Mesodermal cell (in vitro differentiated cells): ENCODE data around the gene RBM19.
A peak's percentile ranks its signal among the peaks of the same experiment; 100 is the strongest.

Experiments used
- H3K27ac ChIP-seq: 2 replicates; pipeline ENCODE4 v1.7.0; 2013; ENCODE audit warnings: mild to moderate bottlenecking, low read depth, low read length, moderate library complexity; ENCODE audit not compliant: severe bottlenecking
- H3K36me3 ChIP-seq: 2 replicates; pipeline ENCODE4 v1.7.1; 2013; ENCODE audit warnings: mild to moderate bottlenecking, low read length, moderate library complexity; ENCODE audit not compliant: control insufficient read depth, insufficient read depth
- H3K4me1 ChIP-seq: one replicate; pipeline ENCODE4 v1.7.1; 2013; ENCODE audit warnings: mild to moderate bottlenecking, low read length; ENCODE audit not compliant: insufficient read depth, control insufficient read depth, poor library complexity, severe bottlenecking
- H3K4me3 ChIP-seq: 2 replicates; pipeline ENCODE4 v1.7.0; 2013; ENCODE audit warnings: low read length, control low read depth, mild to moderate bottlenecking; ENCODE audit not compliant: insufficient read depth, poor library complexity, severe bottlenecking; ENCODE audit errors: extremely low read depth
- H3K9me3 ChIP-seq: 2 replicates; pipeline ENCODE4 v1.7.1; 2013; ENCODE audit warnings: mild to moderate bottlenecking, low read length, moderate library complexity; ENCODE audit not compliant: control insufficient read depth
- WGBS, 2 experiments: methylation state at CpG; one replicate each; pipeline ENCODE4 v1.1.5; 2013; ENCODE audit warnings: missing lambda C conversion rate in 2 of 2; ENCODE audit not compliant: insufficient coverage in 2 of 2; 5-methylcytosine and 5-hydroxymethylcytosine counted together

RBM19 gene

GRCh38 chr12:113880326-113880725, 85.8 kb downstream of the RBM19 start:
- no peak overlapping the region for H3K4me3 ChIP-seq

DNA sequence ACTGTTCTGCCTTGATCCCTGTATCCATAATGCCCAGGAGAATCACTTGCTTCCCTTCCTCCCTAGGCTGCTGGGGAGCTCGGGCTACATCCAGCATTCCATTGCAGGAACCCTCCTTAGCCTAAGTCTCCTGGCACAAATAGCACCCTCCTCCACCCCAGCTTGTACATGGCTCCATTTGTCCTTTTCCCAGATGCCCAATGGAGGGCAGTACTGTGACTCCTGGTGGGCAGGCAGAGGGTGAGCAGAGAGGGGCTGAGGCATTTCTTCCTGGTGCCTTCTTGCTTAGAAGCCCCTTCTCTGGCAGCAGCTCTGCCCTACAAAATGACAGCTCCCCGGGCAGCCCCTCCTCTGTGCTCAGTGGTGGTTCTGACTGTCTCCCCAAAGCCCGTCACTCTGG, 86.5 kb downstream of the RBM19 start:
- peaks cover 5% of the 10 kb centered on the region for H3K9me3 ChIP-seq
- peaks cover 19% of the 10 kb centered on the region for H3K36me3 ChIP-seq
- H3K4me3 ChIP-seq: no peak overlapping the region
- no peaks in the 10 kb centered on the region for H3K4me1 ChIP-seq
- no peak overlapping the region for H3K27ac ChIP-seq
- whole genome bisulfite sequencing, 2 experiments: 89% methylated on average over 1 of the region's 3 CpGs; no CpG with 5 or more reads in 1 of the 2 experiments

More at GRCh38 chr12:113880326-113880725, 85.8 kb downstream of the RBM19 start:
- H3K36me3 ChIP-seq: peaks cover 21% of the 10 kb centered on the region
- H3K27ac ChIP-seq: no peak overlapping the region
- H3K4me1 ChIP-seq: no peaks in the 10 kb centered on the region
- 89 to 92% methylated on average over 11 of the region's 11 CpGs for WGBS, 2 experiments
- peaks cover 7% of the 10 kb centered on the region for H3K9me3 ChIP-seq

- whole genome bisulfite sequencing, 2 experiments: 71 to 100% methylated on average over 1 to 3 of the region's 5 CpGs
- Histone ChIP-seq H3K27ac (no peak overlapping the region), H3K9me3 (no peaks in the 10 kb centered on the region), H3K4me1 (no peaks in the 10 kb centered on the region), H3K36me3 (peaks cover 22% of the 10 kb centered on the region), H3K4me3 (no peak overlapping the region)
Observed at GRCh38 chr12:113877607-113878006, 88.5 kb downstream of the RBM19 start.

GRCh38 chr12:113876160-113876559, 90.0 kb downstream of the RBM19 start:
- H3K27ac ChIP-seq: peak overlapping the region; percentile 70
- no CpG with 5 or more reads among the region's 2 CpGs for WGBS, 2 experiments
- no peaks in the 10 kb centered on the region for H3K9me3 ChIP-seq

DNA sequence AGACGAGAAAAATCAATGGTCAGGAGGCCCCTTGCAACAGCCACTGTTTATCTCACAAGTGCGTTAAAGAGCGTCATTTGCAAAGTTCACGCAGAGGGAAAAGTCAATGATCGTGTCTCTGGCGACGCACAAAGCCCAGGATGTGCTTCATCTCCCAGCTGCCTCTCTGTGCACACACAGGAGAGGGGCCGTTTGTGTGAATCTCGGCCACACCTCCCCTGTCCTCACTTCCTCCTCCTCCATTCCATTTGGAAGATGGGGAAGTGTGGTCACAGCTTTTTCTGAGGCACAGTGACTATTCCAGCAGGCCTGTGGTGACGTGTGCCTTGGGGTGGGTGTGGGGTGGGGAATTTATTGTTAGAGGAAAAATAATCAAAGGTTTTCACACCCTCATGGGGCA, 90.4 kb downstream of the RBM19 start:
- Histone ChIP-seq H3K4me3 (no peak overlapping the region), H3K4me1 (no peaks in the 10 kb centered on the region), H3K9me3 (no peaks in the 10 kb centered on the region), H3K27ac (peak overlapping the region; percentile 70), H3K36me3 (peaks cover 25% of the 10 kb centered on the region)
- 91 to 92% methylated on average over 7 of the region's 10 CpGs for WGBS, 2 experiments

More at GRCh38 chr12:113876160-113876559, 90.0 kb downstream of the RBM19 start:
- no peak overlapping the region for H3K4me3 ChIP-seq
- H3K4me1 ChIP-seq: no peaks in the 10 kb centered on the region
- H3K36me3 ChIP-seq: peaks cover 25% of the 10 kb centered on the region

- no peak overlapping the region for H3K4me3 ChIP-seq
- H3K36me3 ChIP-seq: peaks cover 25% of the 10 kb centered on the region
- H3K9me3 ChIP-seq: no peaks in the 10 kb centered on the region
- peak overlapping the region; percentile 70 for H3K27ac ChIP-seq
- 93 to 94% methylated on average over 15 to 18 of the region's 18 CpGs for WGBS, 2 experiments
- no peaks in the 10 kb centered on the region for H3K4me1 ChIP-seq
Observed at GRCh38 chr12:113874999-113875561, 91.0 kb downstream of the RBM19 start.

DNA sequence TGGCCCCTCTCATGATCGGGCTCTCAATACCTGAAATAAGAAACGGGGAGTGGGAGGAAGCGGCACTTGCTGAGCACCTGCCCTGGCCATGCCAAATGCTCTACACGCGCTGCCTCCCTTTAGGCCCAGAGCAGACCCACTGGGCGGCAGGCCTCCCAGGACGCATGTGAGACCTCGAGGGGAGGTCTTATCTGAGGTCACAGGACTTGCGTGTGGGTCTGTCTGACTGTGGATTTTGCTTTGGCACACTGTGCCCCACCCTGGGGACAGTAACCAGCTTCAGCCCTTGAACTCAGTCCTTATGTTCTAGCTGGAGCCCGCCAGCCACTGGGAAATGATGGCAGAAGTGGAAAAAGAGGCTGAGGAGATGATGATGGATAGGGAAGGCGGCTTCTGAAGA, 91.8 kb downstream of the RBM19 start:
- Histone ChIP-seq H3K9me3 (no peaks in the 10 kb centered on the region), H3K4me1 (no peaks in the 10 kb centered on the region), H3K36me3 (peaks cover 25% of the 10 kb centered on the region), H3K27ac (no peak overlapping the region), H3K4me3 (no peak overlapping the region)
- WGBS, 2 experiments: 93 to 97% methylated on average over 11 of the region's 11 CpGs

- WGBS, 2 experiments: 97 to 98% methylated on average over 7 of the region's 8 CpGs
- H3K27ac ChIP-seq: no peak overlapping the region
- no peaks in the 10 kb centered on the region for H3K9me3 ChIP-seq
Observed at GRCh38 chr12:113873740-113874139, 92.4 kb downstream of the RBM19 start.

GRCh38 chr12:113870890-113871289, 95.2 kb downstream of the RBM19 start:
- Histone ChIP-seq H3K36me3 (peaks cover 17% of the 10 kb centered on the region), H3K4me1 (no peaks in the 10 kb centered on the region), H3K4me3 (no peak overlapping the region), H3K9me3 (no peaks in the 10 kb centered on the region), H3K27ac (no peak overlapping the region)
- 33 to 100% methylated on average over 1 of the region's 2 CpGs for WGBS, 2 experiments

More at GRCh38 chr12:113873740-113874139, 92.4 kb downstream of the RBM19 start:
- Histone ChIP-seq H3K4me3 (no peak overlapping the region), H3K4me1 (no peaks in the 10 kb centered on the region), H3K36me3 (peaks cover 25% of the 10 kb centered on the region)

GRCh38 chr12:113870035-113870434, 96.1 kb downstream of the RBM19 start:
- WGBS, 2 experiments: 77 to 89% methylated on average over 7 to 8 of the region's 8 CpGs
- H3K4me3 ChIP-seq: no peak overlapping the region
- H3K4me1 ChIP-seq: no peaks in the 10 kb centered on the region
- peaks cover 17% of the 10 kb centered on the region for H3K36me3 ChIP-seq
- H3K9me3 ChIP-seq: no peaks in the 10 kb centered on the region
- no peak overlapping the region for H3K27ac ChIP-seq

DNA sequence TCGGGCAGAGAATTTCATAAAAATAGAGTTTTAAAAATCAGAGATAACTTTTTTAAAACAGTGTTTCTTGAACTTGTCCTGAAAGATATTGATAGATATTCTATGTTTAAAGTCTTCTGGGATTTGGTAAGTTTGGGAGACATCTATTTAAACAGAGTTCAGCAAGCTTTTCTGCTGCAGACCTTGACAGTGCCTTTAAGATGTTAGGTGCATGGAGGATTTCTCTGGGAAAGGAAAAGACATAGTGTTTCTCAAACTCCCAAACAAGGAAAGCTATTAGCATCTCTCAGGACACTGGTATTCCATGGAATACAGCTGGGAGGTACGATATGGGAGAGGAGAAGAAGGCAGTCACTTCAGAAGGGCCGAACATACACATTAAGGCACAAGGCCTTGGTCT, 97.8 kb downstream of the RBM19 start:
- Histone ChIP-seq H3K4me3 (no peak overlapping the region), H3K4me1 (peaks cover 7% of the 10 kb centered on the region), H3K36me3 (peaks cover 4% of the 10 kb centered on the region), H3K27ac (no peak overlapping the region), H3K9me3 (no peaks in the 10 kb centered on the region)
- whole genome bisulfite sequencing, 2 experiments: 90 to 100% methylated on average over 1 of the region's 3 CpGs
